ENCODE results near the gene DBR1.

Gene DBR1

DNA sequence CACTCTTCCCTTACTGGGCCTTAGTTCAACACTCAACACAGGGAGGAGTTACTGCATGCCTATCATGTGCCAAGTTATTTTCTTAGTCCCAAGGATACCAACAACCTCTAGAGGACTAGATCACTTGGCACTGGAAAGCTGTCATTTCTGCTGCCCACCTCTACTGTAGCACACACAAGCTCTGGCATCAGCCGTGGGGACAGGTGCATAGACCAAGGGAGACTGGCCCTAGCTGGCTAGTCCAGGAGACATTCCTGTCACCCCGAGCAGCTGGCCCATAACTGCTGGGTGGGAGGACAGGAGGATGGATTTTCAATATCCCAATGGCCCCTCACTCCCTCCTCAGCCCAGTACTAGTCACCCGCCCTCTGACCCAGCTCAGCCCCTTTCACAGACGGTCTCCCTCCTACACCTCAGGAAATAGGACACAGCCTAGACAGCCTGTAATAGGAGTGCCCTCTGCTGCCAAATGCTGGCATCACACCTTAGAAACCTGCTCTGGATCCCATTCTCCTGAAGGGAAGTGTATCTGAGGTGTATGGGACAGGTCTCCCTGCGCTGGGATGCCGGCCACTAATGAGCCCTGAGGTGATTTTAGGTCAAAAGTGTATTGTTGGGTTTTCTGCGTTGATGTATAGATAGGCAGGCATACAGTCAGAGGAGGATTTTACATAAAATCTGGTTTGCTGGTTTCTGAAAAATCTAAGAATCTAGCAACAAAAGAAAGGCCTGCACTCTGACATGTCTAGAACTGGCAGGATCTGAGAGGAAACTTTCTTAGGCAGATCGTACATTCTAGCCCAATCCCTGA lies 55.9 kb downstream of the DBR1 start:
- peak; percentile 58 for DNase-seq

DNA sequence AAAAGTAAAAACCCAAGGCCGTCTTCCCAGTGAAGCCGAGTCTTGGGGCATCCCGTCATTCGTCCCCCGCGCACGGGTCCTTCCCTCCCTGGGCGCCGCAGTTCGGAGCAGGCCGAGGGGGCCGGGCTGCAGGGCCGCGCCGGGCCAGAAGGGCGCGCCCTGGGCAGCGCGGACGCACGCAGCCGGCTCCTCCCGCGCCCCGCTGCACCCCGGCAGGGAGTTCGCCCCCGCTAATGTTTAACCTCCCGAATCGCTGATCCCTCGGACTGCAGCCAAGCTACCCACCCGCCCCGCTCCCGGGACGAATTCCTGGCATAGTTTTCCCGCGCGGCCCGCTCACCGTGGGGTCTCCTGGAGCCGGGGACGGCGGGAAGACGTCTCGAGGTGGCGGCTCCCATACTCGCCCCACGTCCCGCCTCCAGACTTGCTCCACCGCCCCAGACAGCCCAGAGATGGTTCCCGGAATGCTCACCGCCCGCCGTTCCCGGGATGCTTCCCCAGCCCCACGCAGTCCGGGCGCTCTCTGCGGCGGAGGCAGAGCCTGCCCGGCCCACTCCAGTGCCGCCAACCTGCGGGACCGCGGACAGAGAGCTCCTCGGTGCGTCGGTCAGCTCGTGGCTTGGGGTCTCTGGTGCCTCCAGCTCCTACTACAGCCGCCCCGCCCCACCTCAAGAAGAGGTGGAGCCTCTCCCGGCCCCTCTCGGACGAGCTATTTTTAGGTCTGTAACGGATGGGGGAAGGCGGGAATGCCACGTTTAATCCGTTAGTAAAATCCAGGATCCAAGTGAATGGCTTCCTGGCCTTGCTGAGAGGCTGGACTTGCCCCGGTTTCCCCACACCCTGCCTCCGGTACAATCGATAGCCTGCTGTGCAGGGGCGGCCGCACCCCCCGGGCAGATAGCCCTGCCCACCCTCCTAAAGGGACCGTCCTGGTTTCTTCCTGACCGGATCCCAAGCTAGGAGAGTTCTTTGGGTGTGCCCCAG lies 59.4 kb downstream of the DBR1 start, which contains the start of gene DZIP1L:
DZIP1L (minus strand) TSS at position 621 of the 984 bp plus-strand sequence. CDS start 11,637 bp downstream, outside the sequence.
- DNase-seq, result no peak

DNA sequence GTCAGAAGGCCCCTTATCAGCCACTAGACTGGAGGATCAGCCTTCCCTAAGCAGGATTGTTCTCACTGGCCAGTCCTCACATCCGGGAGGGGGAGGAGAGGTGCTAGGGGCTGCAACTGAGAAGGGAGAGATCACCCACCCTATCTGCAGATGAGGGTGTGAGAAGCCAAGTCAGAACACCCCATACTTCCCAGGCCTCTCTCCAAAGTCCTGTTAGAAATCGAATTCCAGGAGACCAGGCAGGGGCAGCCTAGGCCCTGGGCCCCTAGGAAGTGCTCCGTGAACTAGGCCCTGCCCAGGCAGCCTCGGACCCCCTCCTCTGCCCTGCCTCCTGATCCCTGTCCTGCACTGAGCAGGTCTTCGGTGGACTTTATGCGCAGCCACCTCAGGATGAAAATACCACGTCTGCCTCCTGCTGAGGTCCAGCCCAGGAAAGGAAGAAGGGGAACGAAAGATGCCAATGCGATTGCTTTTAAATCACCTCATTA lies 60.2 kb downstream of the DBR1 start:
- DNase-seq, result no peak

DNA sequence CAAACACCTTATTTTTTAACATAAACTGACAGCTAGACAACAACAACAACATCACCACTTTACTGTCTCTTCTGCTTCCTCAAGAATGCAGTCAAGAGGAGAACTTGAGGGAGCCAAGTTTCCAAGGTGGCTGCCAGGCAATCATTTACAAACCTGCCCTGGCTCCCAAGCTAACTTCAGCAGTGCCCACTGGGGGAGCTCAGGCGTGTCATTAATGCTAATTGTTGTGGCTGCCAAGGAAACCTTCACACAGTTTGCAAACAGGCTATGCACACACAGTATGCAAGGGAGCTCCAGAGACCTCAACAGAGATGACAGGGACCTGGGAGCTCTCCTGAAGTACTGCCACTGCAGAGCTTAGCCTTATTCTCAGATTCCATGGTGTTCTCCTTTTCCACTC lies 61.4 kb downstream of the DBR1 start:
- peak; percentile 40 for DNase-seq

DNA sequence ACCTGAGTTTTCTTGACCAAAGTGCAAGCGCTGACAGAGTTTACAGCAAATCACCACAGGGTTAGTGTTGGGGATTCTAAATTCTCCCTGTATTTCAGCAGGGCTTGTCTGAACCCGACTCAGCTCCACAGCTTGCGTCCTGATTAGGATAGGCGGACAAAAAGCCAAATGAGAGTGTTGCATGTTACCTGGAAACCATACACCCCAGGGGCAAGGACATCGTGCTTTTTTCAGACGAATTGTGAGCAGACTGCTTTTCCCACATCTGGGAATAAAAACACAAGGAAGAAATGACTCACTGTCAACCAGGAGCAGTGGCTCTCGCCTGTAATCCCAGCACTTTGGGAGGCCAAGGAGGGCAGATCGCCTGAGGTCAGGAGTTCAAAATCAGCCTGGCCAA lies 62.4 kb downstream of the DBR1 start:
- DNase-seq, result no peak

Measured in DMS153 (cell line).